ENCODE measurements around the gene FBXL7. TPM values are rescaled to one million over a fixed set of nuclear protein-coding genes. Genes with fewer than 3 reads are reported as not detected.

FBXL7 gene
- total RNA-seq, 5 donors from 2014 or later (not counting 1 experiment from before 2014, with no cell fraction given): 0.06 to 0.07 TPM; not detected in 3

DNA sequence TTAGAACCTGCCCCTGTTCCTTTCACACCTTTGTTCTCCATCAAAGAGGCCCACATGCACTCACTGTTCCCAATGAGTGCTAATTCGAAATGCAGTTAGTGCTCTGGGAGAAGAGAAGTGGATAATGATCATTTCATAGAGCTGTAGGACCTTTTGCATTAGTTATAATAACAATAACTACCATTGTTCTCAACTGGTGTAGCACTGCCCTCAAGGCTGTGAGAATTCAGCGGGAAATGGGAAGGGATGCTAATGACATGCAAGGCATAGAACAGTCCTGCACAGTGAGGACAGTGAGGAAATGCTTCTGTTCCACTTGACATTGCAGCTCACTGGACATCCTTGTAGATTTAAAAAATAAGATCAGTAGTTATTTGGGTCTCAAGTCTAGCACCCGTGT is 187.4 kb downstream of the FBXL7 start:
- no peaks in the 10 kb centered on the region for H3K4me1 ChIP-seq (ENCODE audit: control insufficient read depth in 1 of 2, extremely low read depth in 1 of 2, insufficient read depth in 2 of 2, low read length in 2 of 2)
- Mint-ChIP-seq H3K9me3 (peaks cover 2 to 13% (median 8%) of the 10 kb centered on the region in 3 donors), H3K27me3 (no peaks in the 10 kb centered on the region), H3K4me1 (no peaks in the 10 kb centered on the region), H3K27ac (no peak overlapping the region), H3K4me3 (no peak overlapping the region), H3K36me3 (no peaks in the 10 kb centered on the region)
- H3K4me3 ChIP-seq (ENCODE audit: control insufficient read depth in 1 of 2, extremely low read depth in 1 of 2, low read length in 1 of 2): no peak overlapping the region
- no peaks in the 10 kb centered on the region for H3K36me3 ChIP-seq (ENCODE audit: control insufficient read depth in 2 of 2, extremely low read depth in 1 of 2, insufficient read depth in 1 of 2, low read length in 1 of 2)
- no peak overlapping the region for H3K27ac ChIP-seq (ENCODE audit: low read length)
- WGBS (ENCODE audit: insufficient coverage): 100% methylated on average over 2 of the region's 3 CpGs
- no peaks in the 10 kb centered on the region for H3K27me3 ChIP-seq (replicated peaks in 1 of 2; ENCODE audit: control insufficient read depth in 2 of 2, extremely low read depth in 1 of 2, insufficient read depth in 2 of 2, low read length in 1 of 2)
- no peak for ATAC-seq (replicated peaks in 1 of 4)
- H3K9me3 ChIP-seq: no peaks in the 10 kb centered on the region
- POLR2A ChIA-PET: no interaction called here
- no peak for DNase-seq
- CTCF ChIA-PET: no interaction called here

DNA sequence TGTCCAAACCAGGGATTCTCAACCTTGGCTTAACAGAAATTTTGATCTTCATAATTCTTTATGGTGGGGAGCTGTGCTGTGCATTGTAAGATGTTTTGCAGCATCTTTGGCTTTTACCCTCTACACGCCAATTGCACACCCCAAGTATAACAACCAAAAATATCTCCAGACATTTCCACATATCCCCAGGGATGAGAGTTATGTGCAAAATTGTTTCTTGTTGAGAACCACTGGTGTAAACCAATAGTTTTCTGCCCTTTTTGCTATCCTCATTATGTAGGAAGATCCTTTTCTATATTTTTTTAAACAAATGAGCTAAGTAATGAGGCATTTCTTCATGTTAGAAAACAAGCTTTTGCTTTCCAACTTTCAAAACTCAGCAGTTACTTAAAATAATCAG is 189.9 kb downstream of the FBXL7 start:
- WGBS (ENCODE audit: insufficient coverage): no CpG with 5 or more reads among the region's 1 CpG
- Mint-ChIP-seq H3K4me3 (no peak overlapping the region), H3K27ac (no peak overlapping the region), H3K27me3 (no peaks in the 10 kb centered on the region), H3K36me3 (no peaks in the 10 kb centered on the region), H3K4me1 (no peaks in the 10 kb centered on the region), H3K9me3 (peaks cover 2 to 8% (median 6%) of the 10 kb centered on the region in 3 donors)
- no peak for ATAC-seq (replicated peaks in 1 of 4)
- no peaks in the 10 kb centered on the region for H3K9me3 ChIP-seq
- POLR2A ChIA-PET: no interaction called here
- no peak overlapping the region for H3K27ac ChIP-seq (ENCODE audit: low read length)
- H3K4me1 ChIP-seq (ENCODE audit: control insufficient read depth in 1 of 2, extremely low read depth in 1 of 2, insufficient read depth in 2 of 2, low read length in 2 of 2): no peaks in the 10 kb centered on the region
- H3K27me3 ChIP-seq (replicated peaks in 1 of 2; ENCODE audit: control insufficient read depth in 2 of 2, extremely low read depth in 1 of 2, insufficient read depth in 2 of 2, low read length in 1 of 2): no peaks in the 10 kb centered on the region
- CTCF ChIA-PET: no interaction called here
- no peak overlapping the region for H3K4me3 ChIP-seq (ENCODE audit: control insufficient read depth in 1 of 2, extremely low read depth in 1 of 2, low read length in 1 of 2)
- H3K36me3 ChIP-seq (ENCODE audit: control insufficient read depth in 2 of 2, extremely low read depth in 1 of 2, insufficient read depth in 1 of 2, low read length in 1 of 2): no peaks in the 10 kb centered on the region
- DNase-seq: no peak

DNA sequence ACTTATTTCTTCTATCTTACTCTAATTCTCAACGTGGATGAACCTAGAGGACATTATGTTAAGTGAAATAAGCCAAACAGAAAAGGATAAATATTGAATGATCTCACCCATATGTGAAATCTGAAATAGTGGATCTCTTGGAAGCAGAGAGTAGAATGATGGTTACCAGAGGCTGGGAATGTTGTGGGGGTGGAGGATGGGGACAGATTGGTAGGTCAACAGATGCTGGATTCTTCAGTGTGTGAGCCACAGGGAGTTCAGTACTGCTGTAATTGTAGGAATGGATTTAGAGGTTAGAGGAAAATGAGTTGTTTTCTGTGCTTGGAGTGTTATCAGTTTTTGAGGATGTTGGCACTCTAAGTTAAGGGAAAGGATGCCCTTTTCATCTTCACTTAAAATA is 190.6 kb downstream of the FBXL7 start:
- H3K27me3 Mint-ChIP-seq: no peaks in the 10 kb centered on the region
- no peaks in the 10 kb centered on the region for H3K4me1 ChIP-seq (ENCODE audit: control insufficient read depth in 1 of 2, extremely low read depth in 1 of 2, insufficient read depth in 2 of 2, low read length in 2 of 2)
- no peaks in the 10 kb centered on the region for H3K36me3 ChIP-seq (ENCODE audit: control insufficient read depth in 2 of 2, extremely low read depth in 1 of 2, insufficient read depth in 1 of 2, low read length in 1 of 2)
- H3K27ac Mint-ChIP-seq: no peak overlapping the region
- POLR2A ChIA-PET: no interaction called here
- H3K9me3 ChIP-seq: no peaks in the 10 kb centered on the region
- DNase-seq: no peak
- no peaks in the 10 kb centered on the region for H3K27me3 ChIP-seq (replicated peaks in 1 of 2; ENCODE audit: control insufficient read depth in 2 of 2, extremely low read depth in 1 of 2, insufficient read depth in 2 of 2, low read length in 1 of 2)
- WGBS (ENCODE audit: insufficient coverage): no CpG with 5 or more reads among the region's 1 CpG
- CTCF ChIA-PET: no interaction called here
- H3K9me3 Mint-ChIP-seq: peaks cover 2 to 6% (median 6%) of the 10 kb centered on the region in 3 donors
- H3K4me3 Mint-ChIP-seq: no peak overlapping the region
- no peak overlapping the region for H3K27ac ChIP-seq (ENCODE audit: low read length)
- no peak for ATAC-seq (replicated peaks in 1 of 4)
- no peak overlapping the region for H3K4me3 ChIP-seq (ENCODE audit: control insufficient read depth in 1 of 2, extremely low read depth in 1 of 2, low read length in 1 of 2)
- no peaks in the 10 kb centered on the region for H3K4me1 Mint-ChIP-seq
- no peaks in the 10 kb centered on the region for H3K36me3 Mint-ChIP-seq

DNA sequence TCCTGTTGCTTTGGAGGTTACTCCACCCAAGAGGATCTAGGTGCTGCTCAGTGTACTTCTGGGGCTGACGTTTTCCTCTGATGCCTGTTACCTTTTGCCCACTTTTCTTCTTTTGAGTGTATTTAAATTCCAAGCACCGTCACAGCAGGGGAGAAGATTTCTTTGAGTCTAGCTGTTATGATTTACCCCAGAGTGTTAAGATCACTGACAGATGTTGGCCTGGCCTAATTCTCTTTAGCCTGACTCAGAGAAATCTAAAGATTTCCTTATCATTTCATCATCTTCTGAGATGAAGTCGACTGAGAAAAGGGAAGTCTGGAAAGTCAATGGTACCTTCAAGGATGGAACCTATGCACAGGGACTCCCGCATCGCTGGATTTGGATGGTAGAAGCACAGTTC is 191.5 kb downstream of the FBXL7 start:
- no peaks in the 10 kb centered on the region for H3K27me3 ChIP-seq (replicated peaks in 1 of 2; ENCODE audit: control insufficient read depth in 2 of 2, extremely low read depth in 1 of 2, insufficient read depth in 2 of 2, low read length in 1 of 2)
- WGBS (ENCODE audit: insufficient coverage): 92% methylated on average over 2 of the region's 5 CpGs
- no peak overlapping the region for H3K27ac ChIP-seq (ENCODE audit: low read length)
- DNase-seq (no peak), ATAC-seq (replicated peaks in 1 of 4) (no peak)
- ChIA-PET POLR2A (interaction anchor here in 1 of 2 donors (0.6 kb wide), 1 partner anchor 1451 kb away, joined by 3 read pairs; no protein-coding TSS in a partner anchor), CTCF (no interaction called here)
- H3K9me3 ChIP-seq: no peaks in the 10 kb centered on the region
- Mint-ChIP-seq H3K4me3 (no peak overlapping the region), H3K27ac (no peak overlapping the region), H3K27me3 (no peaks in the 10 kb centered on the region), H3K9me3 (peaks cover 0 to 6% (median 0%) of the 10 kb centered on the region in 3 donors), H3K36me3 (no peaks in the 10 kb centered on the region), H3K4me1 (no peaks in the 10 kb centered on the region)
- no peaks in the 10 kb centered on the region for H3K36me3 ChIP-seq (ENCODE audit: control insufficient read depth in 2 of 2, extremely low read depth in 1 of 2, insufficient read depth in 1 of 2, low read length in 1 of 2)
- H3K4me1 ChIP-seq (ENCODE audit: control insufficient read depth in 1 of 2, extremely low read depth in 1 of 2, insufficient read depth in 2 of 2, low read length in 2 of 2): no peaks in the 10 kb centered on the region
- no peak overlapping the region for H3K4me3 ChIP-seq (ENCODE audit: control insufficient read depth in 1 of 2, extremely low read depth in 1 of 2, low read length in 1 of 2)

DNA sequence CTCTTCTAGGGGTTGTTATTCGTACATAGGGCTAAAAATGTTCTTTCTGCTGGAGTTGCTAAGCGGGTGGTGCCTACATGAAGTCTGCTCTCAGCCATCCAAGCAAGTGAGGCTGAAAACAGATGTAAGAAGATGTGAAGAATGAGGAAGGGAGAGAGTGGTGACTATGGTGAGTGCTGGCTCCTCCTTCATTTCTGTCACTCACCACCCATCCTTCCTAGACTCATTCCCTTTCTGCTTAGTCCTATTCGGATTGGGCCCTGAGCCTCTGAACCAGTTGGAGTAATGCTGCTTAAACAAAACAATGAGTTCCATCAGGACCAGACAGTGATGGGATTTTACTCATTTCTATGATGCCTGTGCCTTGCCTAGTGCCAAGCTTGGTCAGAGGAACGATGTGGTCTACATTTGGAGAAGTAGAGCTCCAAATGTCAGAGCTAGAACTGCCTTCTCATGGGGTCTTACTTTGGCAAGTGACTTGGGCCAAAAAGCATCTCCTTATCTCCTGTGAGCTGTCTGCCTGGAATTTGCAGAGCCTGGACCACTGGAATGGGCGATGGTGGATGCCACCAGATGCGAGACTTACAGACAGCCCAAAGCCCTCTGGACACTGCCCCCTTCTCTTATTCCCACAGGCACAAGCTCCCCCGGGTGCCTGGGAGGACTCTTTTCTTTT is 192.9 kb downstream of the FBXL7 start:
- 20% methylated on average over 2 of the region's 7 CpGs for WGBS (ENCODE audit: insufficient coverage)
- Mint-ChIP-seq H3K9me3 (peaks cover 0 to 6% (median 2%) of the 10 kb centered on the region in 3 donors), H3K27me3 (no peaks in the 10 kb centered on the region), H3K27ac (no peak overlapping the region), H3K4me3 (no peak overlapping the region), H3K36me3 (no peaks in the 10 kb centered on the region), H3K4me1 (no peaks in the 10 kb centered on the region)
- no peaks in the 10 kb centered on the region for H3K36me3 ChIP-seq (ENCODE audit: control insufficient read depth in 2 of 2, extremely low read depth in 1 of 2, insufficient read depth in 1 of 2, low read length in 1 of 2)
- DNase-seq (no peak), ATAC-seq (replicated peaks in 1 of 4) (no peak)
- no peaks in the 10 kb centered on the region for H3K27me3 ChIP-seq (replicated peaks in 1 of 2; ENCODE audit: control insufficient read depth in 2 of 2, extremely low read depth in 1 of 2, insufficient read depth in 2 of 2, low read length in 1 of 2)
- no peaks in the 10 kb centered on the region for H3K4me1 ChIP-seq (ENCODE audit: control insufficient read depth in 1 of 2, extremely low read depth in 1 of 2, insufficient read depth in 2 of 2, low read length in 2 of 2)
- POLR2A ChIA-PET: no interaction called here
- no peak overlapping the region for H3K27ac ChIP-seq (ENCODE audit: low read length)
- H3K9me3 ChIP-seq: no peaks in the 10 kb centered on the region
- CTCF ChIA-PET: no interaction called here
- H3K4me3 ChIP-seq (ENCODE audit: control insufficient read depth in 1 of 2, extremely low read depth in 1 of 2, low read length in 1 of 2): no peak overlapping the region

DNA sequence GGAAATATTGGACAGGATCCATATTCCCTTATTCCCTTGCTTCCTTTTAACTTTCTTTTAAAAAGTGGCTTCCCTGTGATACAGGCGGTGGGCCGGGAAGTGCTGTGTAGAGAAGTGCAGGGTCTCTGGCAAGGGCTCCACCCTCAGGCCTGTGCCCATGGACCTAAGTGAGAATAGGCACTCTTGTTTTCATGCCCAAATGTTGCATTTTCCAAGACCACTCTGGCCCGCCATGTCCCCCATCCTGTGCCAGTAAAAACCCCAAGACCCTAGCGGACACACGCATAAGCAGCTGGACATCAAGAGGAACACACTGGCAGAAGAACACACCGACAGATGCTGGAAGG is 193.4 kb downstream of the FBXL7 start:
- H3K27me3 Mint-ChIP-seq: no peaks in the 10 kb centered on the region
- H3K36me3 Mint-ChIP-seq: no peaks in the 10 kb centered on the region
- no peaks in the 10 kb centered on the region for H3K4me1 ChIP-seq (ENCODE audit: control insufficient read depth in 1 of 2, extremely low read depth in 1 of 2, insufficient read depth in 2 of 2, low read length in 2 of 2)
- ChIA-PET POLR2A (no interaction called here), CTCF (no interaction called here)
- 90% methylated on average over 2 of the region's 6 CpGs for WGBS (ENCODE audit: insufficient coverage)
- ATAC-seq (replicated peaks in 1 of 4): no peak
- no peaks in the 10 kb centered on the region for H3K27me3 ChIP-seq (replicated peaks in 1 of 2; ENCODE audit: control insufficient read depth in 2 of 2, extremely low read depth in 1 of 2, insufficient read depth in 2 of 2, low read length in 1 of 2)
- H3K4me1 Mint-ChIP-seq: no peaks in the 10 kb centered on the region
- H3K4me3 ChIP-seq (ENCODE audit: control insufficient read depth in 1 of 2, extremely low read depth in 1 of 2, low read length in 1 of 2): no peak overlapping the region
- H3K4me3 Mint-ChIP-seq: no peak overlapping the region
- H3K27ac ChIP-seq (ENCODE audit: low read length): no peak overlapping the region
- no peak for DNase-seq
- no peak overlapping the region for H3K27ac Mint-ChIP-seq
- peaks cover 1 to 6% (median 4%) of the 10 kb centered on the region in 3 donors for H3K9me3 Mint-ChIP-seq
- no peaks in the 10 kb centered on the region for H3K9me3 ChIP-seq
- H3K36me3 ChIP-seq (ENCODE audit: control insufficient read depth in 2 of 2, extremely low read depth in 1 of 2, insufficient read depth in 1 of 2, low read length in 1 of 2): no peaks in the 10 kb centered on the region

DNA sequence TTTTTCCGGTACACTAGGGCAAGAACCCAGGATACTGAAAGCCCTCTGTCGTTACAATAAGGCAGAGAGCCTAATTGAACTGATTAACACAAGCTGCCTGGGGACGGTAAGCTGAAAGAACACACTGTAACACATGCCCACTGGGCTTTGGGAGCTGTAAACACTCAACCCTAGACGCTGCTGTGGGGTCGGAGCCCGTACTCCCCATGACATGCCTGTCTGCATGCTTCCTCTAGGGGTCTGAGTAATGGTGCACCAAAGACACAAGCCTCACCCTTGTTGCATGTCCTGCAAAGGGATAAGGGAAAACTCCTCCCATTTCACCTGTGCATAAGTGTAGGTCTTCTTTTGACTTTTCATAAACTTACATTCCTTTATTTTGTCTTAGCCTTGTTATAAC is 194.0 kb downstream of the FBXL7 start:
- Histone ChIP-seq H3K36me3 (ENCODE audit: control insufficient read depth in 2 of 2, extremely low read depth in 1 of 2, insufficient read depth in 1 of 2, low read length in 1 of 2) (no peaks in the 10 kb centered on the region), H3K4me1 (ENCODE audit: control insufficient read depth in 1 of 2, extremely low read depth in 1 of 2, insufficient read depth in 2 of 2, low read length in 2 of 2) (no peaks in the 10 kb centered on the region), H3K27ac (ENCODE audit: low read length) (no peak overlapping the region), H3K4me3 (ENCODE audit: control insufficient read depth in 1 of 2, extremely low read depth in 1 of 2, low read length in 1 of 2) (no peak overlapping the region), H3K9me3 (no peaks in the 10 kb centered on the region), H3K27me3 (replicated peaks in 1 of 2; ENCODE audit: control insufficient read depth in 2 of 2, extremely low read depth in 1 of 2, insufficient read depth in 2 of 2, low read length in 1 of 2) (no peaks in the 10 kb centered on the region)
- Mint-ChIP-seq H3K36me3 (no peaks in the 10 kb centered on the region), H3K9me3 (peaks cover 1 to 6% (median 4%) of the 10 kb centered on the region in 3 donors), H3K4me3 (no peak overlapping the region), H3K27ac (no peak overlapping the region), H3K27me3 (no peaks in the 10 kb centered on the region), H3K4me1 (no peaks in the 10 kb centered on the region)
- ChIA-PET CTCF (no interaction called here), POLR2A (no interaction called here)
- ATAC-seq (replicated peaks in 1 of 4) (no peak), DNase-seq (no peak)
- 81% methylated on average over 6 of the region's 6 CpGs for WGBS (ENCODE audit: insufficient coverage)

Measured in T-cell (primary cell).